ENCODE data around the gene DIDO1. TPM values are rescaled to one million over a fixed set of nuclear protein-coding genes. Genes with fewer than 3 reads are reported as not detected.

The DIDO1 gene
- total and polyA plus RNA-seq, 9 of the 15 experiments (the other 6 are each of a cell fraction or from before 2014, with no cell fraction given), result 4.4 to 46.8 (median 31.2) TPM

DNA sequence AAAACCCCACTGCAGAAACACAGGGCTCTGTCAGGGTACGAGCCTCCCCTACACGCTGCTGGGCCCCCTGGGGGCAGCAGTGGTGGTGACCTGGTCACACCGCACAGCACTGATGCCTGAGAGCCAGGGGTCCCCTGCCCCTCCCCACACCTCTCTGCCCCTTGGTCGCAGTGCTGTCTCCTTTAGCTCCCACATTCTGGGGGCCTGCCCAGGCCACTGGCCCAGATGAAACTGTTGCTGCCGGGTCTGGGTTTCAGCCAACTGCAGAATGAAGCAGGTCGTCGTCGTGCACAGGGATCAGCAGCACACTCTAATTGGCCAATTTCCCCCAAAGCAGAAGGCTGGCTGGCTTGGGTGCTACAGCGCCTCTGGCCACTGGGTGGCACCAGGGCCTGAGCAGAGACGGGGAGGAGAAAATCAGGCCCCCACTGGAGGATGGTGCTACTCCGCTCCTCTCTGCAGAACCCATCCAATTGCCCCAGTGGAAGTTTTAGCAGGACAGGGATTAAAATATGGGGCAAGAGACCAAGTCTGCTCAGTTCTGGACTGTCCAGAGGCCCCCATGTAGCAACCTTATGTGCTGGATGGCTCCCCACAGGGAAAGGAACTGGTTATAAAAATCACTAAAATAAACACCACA, 26.1 kb downstream of the DIDO1 start (continued):
- TF ChIP-seq MTA2 (IDR thresholded peaks at IDR 0.05; ENCODE audit: low read depth) (no peak), ZNF785 (CRISPR knock-in tag; IDR thresholded peaks at IDR 0.05) (no peak), HOXB6 (CRISPR knock-in tag; IDR thresholded peaks at IDR 0.05; ENCODE audit: borderline replicate concordance) (no peak), SREBF2 (CRISPR knock-in tag; IDR thresholded peaks at IDR 0.05) (no peak), GTF2E2 (tag; IDR thresholded peaks at IDR 0.05) (no peak), NFATC3 (IDR thresholded peaks at IDR 0.05) (no peak), SMC3 (conservative IDR thresholded peaks at IDR 0.05; ENCODE audit: insufficient read depth, low read depth, low read length) (peak; percentile 80), RUNX1 (IDR thresholded peaks at IDR 0.05; ENCODE audit: low read depth) (no peak), CREBBP (IDR thresholded peaks at IDR 0.05; ENCODE audit: low read depth, low read length) (no peak), ZFP30 (CRISPR knock-in tag; IDR thresholded peaks at IDR 0.05; ENCODE audit: borderline replicate concordance) (no peak), EP400 (IDR thresholded peaks at IDR 0.05) (no peak), NFE2 (IDR thresholded peaks at IDR 0.05; ENCODE audit: low read depth) (no peak), ADNP (tag; IDR thresholded peaks at IDR 0.05) (no peak), DACH1 (IDR thresholded peaks at IDR 0.05; ENCODE audit: partially characterized antibody) (no peak), HDAC2 (IDR thresholded peaks at IDR 0.05) (no peak), ZNF263 (CRISPR knock-in tag; IDR thresholded peaks at IDR 0.05; ENCODE audit: borderline replicate concordance) (peak; percentile 58), TCF7 (IDR thresholded peaks at IDR 0.05; ENCODE audit: borderline replicate concordance) (no peak), XRCC5 (IDR thresholded peaks at IDR 0.05; ENCODE audit: low read depth, low read length) (peak; percentile 41), BCOR (IDR thresholded peaks at IDR 0.05) (no peak), SMAD4 (CRISPR knock-in tag; conservative IDR thresholded peaks at IDR 0.05) (no peak)
- TF ChIP-seq, protein P1, sequence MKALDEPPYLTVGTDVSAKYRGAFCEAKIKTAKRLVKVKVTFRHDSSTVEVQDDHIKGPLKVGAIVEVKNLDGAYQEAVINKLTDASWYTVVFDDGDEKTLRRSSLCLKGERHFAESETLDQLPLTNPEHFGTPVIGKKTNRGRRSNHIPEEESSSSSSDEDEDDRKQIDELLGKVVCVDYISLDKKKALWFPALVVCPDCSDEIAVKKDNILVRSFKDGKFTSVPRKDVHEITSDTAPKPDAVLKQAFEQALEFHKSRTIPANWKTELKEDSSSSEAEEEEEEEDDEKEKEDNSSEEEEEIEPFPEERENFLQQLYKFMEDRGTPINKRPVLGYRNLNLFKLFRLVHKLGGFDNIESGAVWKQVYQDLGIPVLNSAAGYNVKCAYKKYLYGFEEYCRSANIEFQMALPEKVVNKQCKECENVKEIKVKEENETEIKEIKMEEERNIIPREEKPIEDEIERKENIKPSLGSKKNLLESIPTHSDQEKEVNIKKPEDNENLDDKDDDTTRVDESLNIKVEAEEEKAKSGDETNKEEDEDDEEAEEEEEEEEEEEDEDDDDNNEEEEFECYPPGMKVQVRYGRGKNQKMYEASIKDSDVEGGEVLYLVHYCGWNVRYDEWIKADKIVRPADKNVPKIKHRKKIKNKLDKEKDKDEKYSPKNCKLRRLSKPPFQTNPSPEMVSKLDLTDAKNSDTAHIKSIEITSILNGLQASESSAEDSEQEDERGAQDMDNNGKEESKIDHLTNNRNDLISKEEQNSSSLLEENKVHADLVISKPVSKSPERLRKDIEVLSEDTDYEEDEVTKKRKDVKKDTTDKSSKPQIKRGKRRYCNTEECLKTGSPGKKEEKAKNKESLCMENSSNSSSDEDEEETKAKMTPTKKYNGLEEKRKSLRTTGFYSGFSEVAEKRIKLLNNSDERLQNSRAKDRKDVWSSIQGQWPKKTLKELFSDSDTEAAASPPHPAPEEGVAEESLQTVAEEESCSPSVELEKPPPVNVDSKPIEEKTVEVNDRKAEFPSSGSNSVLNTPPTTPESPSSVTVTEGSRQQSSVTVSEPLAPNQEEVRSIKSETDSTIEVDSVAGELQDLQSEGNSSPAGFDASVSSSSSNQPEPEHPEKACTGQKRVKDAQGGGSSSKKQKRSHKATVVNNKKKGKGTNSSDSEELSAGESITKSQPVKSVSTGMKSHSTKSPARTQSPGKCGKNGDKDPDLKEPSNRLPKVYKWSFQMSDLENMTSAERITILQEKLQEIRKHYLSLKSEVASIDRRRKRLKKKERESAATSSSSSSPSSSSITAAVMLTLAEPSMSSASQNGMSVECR (CRISPR knock-in tag; IDR thresholded peaks at IDR 0.05), result no peak
- TF ChIP-seq, protein P2, sequence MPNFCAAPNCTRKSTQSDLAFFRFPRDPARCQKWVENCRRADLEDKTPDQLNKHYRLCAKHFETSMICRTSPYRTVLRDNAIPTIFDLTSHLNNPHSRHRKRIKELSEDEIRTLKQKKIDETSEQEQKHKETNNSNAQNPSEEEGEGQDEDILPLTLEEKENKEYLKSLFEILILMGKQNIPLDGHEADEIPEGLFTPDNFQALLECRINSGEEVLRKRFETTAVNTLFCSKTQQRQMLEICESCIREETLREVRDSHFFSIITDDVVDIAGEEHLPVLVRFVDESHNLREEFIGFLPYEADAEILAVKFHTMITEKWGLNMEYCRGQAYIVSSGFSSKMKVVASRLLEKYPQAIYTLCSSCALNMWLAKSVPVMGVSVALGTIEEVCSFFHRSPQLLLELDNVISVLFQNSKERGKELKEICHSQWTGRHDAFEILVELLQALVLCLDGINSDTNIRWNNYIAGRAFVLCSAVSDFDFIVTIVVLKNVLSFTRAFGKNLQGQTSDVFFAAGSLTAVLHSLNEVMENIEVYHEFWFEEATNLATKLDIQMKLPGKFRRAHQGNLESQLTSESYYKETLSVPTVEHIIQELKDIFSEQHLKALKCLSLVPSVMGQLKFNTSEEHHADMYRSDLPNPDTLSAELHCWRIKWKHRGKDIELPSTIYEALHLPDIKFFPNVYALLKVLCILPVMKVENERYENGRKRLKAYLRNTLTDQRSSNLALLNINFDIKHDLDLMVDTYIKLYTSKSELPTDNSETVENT (CRISPR knock-in tag; IDR thresholded peaks at IDR 0.05), result no peak
- TF ChIP-seq, protein P3, sequence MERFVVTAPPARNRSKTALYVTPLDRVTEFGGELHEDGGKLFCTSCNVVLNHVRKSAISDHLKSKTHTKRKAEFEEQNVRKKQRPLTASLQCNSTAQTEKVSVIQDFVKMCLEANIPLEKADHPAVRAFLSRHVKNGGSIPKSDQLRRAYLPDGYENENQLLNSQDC (CRISPR knock-in tag; IDR thresholded peaks at IDR 0.05), result no peak

All from K562 (cell line).